HG03066 (cell line): ENCODE results near the gene OR5J2.
"Not testable (repeated sequence)": the region's sequence is repeated elsewhere in the genome, so short reads cannot be mapped to it uniquely, and the experiment has no call there.

Experiments
- ATAC-seq: cut with Tn5 transposase; IDR thresholded peaks from one replicate; pipeline ENCODE4 v1.9.1; 2021; ENCODE audit warnings: low read depth; ENCODE audit not compliant: unreplicated experiment

OR5J2 gene

GRCh38 chr11:56176318-56176717, at the start of gene OR5J2:
TSS of gene OR5J2 (plus strand) at chr11:56176618. CDS start at chr11:56176618, 0 bp downstream.
- no peak for ATAC-seq

GRCh38 chr11:56140151-56140661, 36.2 kb upstream of the OR5J2 start, which contains the start of gene OR8J3:
TSS of gene OR8J3 (minus strand) at chr11:56140201. CDS start at chr11:56137718, 2,483 bp downstream.
- no peak for ATAC-seq

GRCh38 chr11:56143681-56144080, 32.7 kb upstream of the OR5J2 start:
- not testable (repeated sequence) for ATAC-seq

GRCh38 chr11:56151376-56151775, 25.0 kb upstream of the OR5J2 start:
- ATAC-seq = no peak

- ATAC-seq = no peak
Measured at GRCh38 chr11:56152333-56152732, 24.1 kb upstream of the OR5J2 start.

GRCh38 chr11:56160217-56160616, 16.2 kb upstream of the OR5J2 start, which contains the start of gene OR8K5:
TSS of gene OR8K5 (minus strand) at chr11:56160317. CDS start at chr11:56160317, 0 bp downstream.
- ATAC-seq = no peak

GRCh38 chr11:56163804-56164203, 12.6 kb upstream of the OR5J2 start:
- no peak for ATAC-seq

GRCh38 chr11:56172256-56172830, 4.1 kb upstream of the OR5J2 start:
- no peak for ATAC-seq

GRCh38 chr11:56183459-56183858, 7.0 kb downstream of the OR5J2 start:
- ATAC-seq = no peak

- ATAC-seq = no peak
Measured at GRCh38 chr11:56188602-56189001, 12.2 kb downstream of the OR5J2 start.

GRCh38 chr11:56196705-56197104, 20.3 kb downstream of the OR5J2 start:
- ATAC-seq = no peak

GRCh38 chr11:56197367-56197766, 20.9 kb downstream of the OR5J2 start:
- ATAC-seq = no peak

- no peak for ATAC-seq
Measured at GRCh38 chr11:56207790-56208189, 31.4 kb downstream of the OR5J2 start.

GRCh38 chr11:56214537-56214936, 38.1 kb downstream of the OR5J2 start:
- ATAC-seq = no peak

- ATAC-seq = not testable (repeated sequence)
Measured at GRCh38 chr11:56219735-56220134, 43.3 kb downstream of the OR5J2 start.
